HG03097 (cell line): ENCODE data around the gene ABCA1.

Experiments used
- ATAC-seq: cut with Tn5 transposase; IDR thresholded peaks from one replicate; pipeline ENCODE4 v1.9.1; 2021; ENCODE audit not compliant: unreplicated experiment, low FRiP score

ABCA1 gene

DNA sequence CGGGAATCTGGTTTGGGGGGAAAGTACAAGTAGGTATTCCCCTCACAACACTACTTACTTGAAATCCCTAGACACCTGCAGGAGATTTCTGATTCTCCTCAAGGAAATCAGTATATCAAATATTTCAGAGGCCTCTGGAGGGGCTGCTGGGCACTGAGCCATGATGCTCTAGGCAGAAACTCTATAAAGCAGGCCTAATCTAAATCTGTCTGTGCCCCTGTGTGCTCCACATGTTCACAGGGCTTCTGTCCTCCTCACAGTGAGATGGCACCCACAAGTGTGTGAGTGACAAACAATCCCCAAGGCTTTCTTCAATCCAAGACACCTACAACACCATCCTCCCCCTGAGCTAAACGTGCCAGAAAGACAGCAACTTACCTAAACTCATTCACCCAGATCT is 125.0 kb downstream of the ABCA1 start:
- no peak for ATAC-seq

GRCh38 chr9:104802110-104802509 is 125.8 kb downstream of the ABCA1 start:
- ATAC-seq: no peak

- ATAC-seq: no peak
These were observed 127.7 kb downstream of the ABCA1 start for GRCh38 chr9:104800068-104800785.

DNA sequence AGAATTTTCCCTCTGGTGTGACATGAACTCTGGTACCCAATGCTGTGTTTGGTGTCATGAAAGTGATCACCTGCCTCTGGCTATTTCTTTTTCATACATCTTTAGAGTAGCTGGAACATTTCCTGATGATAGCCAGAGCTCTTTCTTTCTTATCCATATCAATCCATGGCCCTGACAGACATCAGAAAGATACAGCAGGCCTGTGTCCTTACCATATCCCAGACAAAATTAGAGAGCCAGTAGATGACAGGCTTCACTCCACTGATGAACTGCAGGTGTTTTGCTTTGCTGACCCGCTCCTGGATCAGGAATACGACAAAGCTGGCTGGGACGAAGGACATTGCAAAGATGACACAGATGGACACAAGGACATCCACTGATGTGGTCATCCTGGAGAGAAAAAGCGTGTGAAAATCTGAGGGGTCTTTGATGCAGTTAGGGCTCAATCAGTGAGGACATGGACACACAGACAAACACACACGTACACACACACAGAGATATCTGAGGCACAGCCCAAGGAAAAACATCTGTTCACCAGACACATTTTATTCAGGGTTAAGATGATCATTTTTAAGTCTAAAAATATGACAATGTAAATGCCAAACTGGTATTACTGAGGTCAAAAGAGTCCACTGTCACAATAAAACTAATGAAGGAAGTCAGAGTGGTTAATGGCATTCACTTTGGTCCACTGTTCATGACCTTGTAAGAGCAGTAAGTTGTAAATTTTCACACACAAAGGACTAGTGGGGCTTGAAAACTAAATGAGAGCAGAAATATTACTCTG is 129.6 kb downstream of the ABCA1 start:
- ATAC-seq: no peak

GRCh38 chr9:104795857-104796256 is 132.1 kb downstream of the ABCA1 start:
- ATAC-seq: no peak

DNA sequence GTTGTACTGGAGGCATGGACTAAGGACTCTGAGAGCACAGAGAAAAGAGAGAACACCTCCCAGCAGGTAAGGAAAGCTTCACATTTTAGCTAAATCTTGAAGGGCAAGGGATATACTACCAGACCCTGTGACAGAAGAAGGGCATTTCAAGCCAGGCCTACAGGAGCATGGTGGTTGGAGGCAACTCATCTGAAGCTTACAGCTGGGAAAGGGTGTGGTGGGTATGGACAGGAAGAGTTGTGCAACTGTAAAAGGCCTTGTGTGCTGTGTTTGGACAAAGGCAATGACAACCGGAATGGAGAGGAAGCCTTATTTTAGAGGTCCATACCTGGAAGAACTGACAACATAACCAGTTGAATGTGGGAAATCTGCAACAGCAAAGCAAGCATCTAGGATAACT is 132.9 kb downstream of the ABCA1 start:
- no peak for ATAC-seq

DNA sequence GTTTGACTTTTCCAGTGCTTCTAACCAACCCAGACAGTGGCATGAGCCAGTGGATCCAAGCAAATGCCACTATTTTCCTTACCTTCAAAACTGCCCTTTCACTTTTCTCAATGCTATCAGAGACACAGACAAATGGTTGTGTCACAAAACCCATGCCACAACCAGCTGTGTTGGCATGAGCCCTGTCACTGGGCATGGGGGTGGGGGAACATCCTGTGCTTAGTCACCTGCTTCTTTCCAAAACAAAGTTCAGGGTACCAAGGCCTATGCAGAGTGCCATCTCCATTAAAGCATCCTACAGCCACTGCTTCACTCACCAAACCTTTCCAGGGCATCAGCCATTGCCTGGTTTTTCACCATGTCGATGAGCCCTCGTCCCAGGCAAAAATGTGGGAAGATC is 133.9 kb downstream of the ABCA1 start:
- no peak for ATAC-seq

DNA sequence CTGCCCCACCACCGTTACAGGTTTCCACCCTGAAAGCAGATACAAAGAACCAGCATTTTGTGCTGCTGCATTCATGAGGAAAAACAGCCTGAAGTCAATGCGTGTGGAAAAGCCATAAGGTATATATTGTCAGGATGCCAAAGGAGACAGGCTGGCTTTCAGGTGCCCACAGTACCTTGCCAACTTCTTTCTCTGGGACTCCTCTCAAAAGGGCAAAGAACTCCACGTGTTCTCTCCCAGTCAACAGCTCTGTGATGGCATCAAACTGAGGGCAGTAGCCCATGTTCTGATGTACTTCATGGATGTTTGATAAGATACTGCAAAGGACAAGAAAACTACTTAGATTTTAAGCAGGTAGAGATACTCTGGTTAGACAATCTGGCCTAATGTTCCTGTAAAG is 139.7 kb downstream of the ABCA1 start:
- no peak for ATAC-seq

- ATAC-seq: no peak
These were observed 140.5 kb downstream of the ABCA1 start for GRCh38 chr9:104787306-104788015.

DNA sequence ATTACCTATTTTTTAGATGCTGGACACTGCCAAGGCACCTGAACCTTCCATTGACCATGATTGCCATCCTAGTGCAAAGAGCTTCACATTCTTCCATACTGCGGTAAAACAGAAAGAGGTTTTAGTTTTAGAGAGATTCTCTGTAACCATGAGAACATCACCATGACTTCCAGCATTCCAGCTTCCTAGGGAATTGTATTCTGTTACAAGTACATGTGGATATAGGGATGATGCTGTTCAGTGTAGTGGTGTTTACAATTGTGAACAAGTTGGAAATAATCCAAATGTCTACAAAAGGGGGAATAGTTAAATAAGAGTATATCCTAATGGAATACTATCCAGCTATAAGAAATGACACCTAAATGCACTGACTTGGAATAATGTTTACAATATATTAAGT is 141.7 kb downstream of the ABCA1 start:
- no peak for ATAC-seq

GRCh38 chr9:104784098-104784497 is 143.9 kb downstream of the ABCA1 start:
- ATAC-seq: peak; percentile 69

DNA sequence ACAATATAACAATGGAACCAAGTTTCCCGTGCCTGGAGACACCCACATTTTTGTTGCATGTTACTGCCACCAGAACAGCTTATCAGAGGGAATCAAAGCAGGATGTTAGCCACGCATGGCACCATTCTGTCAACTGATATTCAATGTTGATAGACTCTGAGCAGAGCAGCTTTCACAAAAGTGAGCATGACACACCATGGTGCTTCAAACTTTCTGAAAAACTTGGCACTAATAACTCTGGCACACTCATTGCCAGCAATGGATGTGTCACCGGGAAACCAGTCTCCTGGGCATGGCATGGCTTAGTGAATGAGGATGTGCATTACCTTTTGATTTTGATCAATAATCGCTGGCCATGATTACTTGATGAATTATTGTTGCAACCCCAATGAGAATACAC is 144.4 kb downstream of the ABCA1 start:
- ATAC-seq: no peak

DNA sequence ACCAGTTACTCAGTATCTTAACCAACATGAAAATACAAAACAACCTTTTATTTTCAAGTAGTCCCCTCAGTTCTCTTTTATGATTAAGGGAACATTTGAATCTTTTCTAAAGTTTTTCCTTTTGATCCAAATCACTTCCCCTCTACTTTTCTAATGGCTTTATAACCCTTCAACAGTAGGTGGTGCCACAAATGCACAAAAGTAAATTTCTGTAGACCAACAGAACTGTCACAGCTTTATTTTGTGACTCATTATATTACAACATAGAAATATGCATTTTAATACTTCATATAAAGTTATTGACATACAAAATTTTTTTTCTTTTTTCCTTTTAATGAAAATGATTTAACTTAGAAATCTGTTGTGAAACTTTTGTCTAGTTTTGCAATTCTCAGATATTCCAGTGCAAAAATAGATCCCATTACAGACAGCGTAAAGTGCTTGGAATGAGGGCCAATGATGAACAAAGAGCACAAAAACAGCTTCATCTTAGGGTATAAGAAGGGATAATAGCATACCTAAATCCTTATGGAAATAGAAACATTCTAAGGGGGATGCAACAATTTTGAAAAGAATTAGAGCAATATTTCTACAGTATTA is 147.1 kb downstream of the ABCA1 start:
- ATAC-seq: no peak

GRCh38 chr9:104779946-104780535 is 147.9 kb downstream of the ABCA1 start:
- no peak for ATAC-seq

DNA sequence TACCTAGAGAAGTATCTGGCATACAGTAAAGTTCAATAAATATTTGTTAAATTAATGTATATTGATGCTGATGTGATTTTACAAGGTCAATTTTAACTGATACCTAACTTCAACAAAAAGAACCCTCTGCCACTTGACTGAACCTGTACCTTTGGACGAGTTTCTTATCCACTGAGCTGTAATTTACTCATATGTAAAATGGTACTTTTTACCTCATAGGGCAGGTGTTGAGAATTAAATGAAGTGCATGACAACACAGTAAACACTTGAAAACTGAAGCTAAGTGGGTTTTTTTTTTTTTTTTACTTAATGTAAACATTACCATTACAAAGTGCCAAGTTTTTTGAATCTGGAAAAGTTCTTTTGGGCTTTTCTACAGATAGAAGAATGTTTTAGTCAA is 148.6 kb downstream of the ABCA1 start:
- ATAC-seq: no peak

GRCh38 chr9:104778802-104779201 is 149.2 kb downstream of the ABCA1 start:
- ATAC-seq: no peak

DNA sequence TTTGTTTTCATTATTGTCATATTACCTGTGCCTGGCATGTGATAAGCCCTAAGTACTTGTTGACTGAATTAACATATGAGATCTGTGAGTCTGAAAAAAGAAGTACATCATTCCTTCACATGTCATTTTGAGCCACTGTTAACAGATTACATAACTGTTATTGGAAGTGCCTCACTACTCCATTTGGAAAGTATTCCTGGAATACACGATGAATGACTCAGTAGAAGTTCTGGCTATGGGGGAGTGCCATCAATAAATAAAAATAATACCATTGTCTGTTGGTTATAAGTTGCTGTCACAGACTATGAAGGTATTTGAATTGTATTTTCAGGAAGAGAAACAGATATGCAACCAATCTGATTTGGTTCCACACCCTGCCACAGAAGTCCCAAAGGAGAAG is 151.2 kb downstream of the ABCA1 start:
- no peak for ATAC-seq

DNA sequence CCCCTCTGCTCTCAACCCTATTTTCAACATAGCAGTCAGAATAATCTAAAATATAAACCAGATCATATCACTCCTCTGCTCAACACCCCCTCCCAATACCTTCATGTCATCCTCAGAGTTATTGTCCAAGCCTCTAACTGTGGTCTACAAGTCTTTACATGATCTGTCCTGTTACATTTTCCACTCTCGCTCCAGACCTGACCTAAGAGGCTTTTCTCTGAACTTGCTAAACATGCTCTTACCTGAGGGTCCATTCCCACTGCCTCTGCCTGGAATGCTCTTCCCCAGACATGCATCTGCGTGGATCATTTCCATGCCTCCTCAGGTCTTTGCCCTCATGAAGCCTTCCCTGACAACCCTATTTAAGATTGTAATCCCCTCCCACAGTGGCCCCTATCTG is 152.0 kb downstream of the ABCA1 start:
- no peak for ATAC-seq

GRCh38 chr9:104775574-104775936 is 152.4 kb downstream of the ABCA1 start:
- peak; percentile 62 for ATAC-seq

GRCh38 chr9:104774831-104775573 is 153.0 kb downstream of the ABCA1 start:
- peak; percentile 86 for ATAC-seq
